SU-DHL-6 (cell line): ENCODE measurements around the gene PARP16.

Source experiments
- H2AFZ ChIP-seq: fragments of 200-600 bp; sonication (generic); 2 replicates; pipeline ENCODE4 v1.6.1; 2014; ENCODE audit warnings: low read depth, mild to moderate bottlenecking, moderate library complexity, mixed read lengths, antibody characterized with exemption, low read length; ENCODE audit not compliant: severe bottlenecking
- H3F3A ChIP-seq: fragments of 200-600 bp; shearing (Covaris generic); 2 replicates; pipeline ENCODE4 v1.6.0; 2016; ENCODE audit warnings: antibody characterized with exemption, mild to moderate bottlenecking; ENCODE audit not compliant: insufficient read depth
- H3K27ac ChIP-seq: fragments of 200-600 bp; sonication (generic); 2 replicates; pipeline ENCODE4 v1.5.1; 2016; ENCODE audit warnings: low read depth, mild to moderate bottlenecking, low read length, moderate library complexity, mixed read lengths
- H3K27me3 ChIP-seq: fragments of 200-600 bp; sonication (generic), shearing (Covaris generic); 2 replicates; pipeline ENCODE4 v1.6.0; 2014; ENCODE audit warnings: mild to moderate bottlenecking, low read length
- H3K36me3 ChIP-seq: fragments of 200-600 bp; sonication (generic); 2 replicates; pipeline ENCODE4 v1.6.1; 2014; ENCODE audit warnings: mild to moderate bottlenecking, low read length, mixed read lengths
- H3K4me2 ChIP-seq: fragments of 300-600, 200-600 bp; shearing (Covaris generic), sonication (generic); 2 replicates; pipeline ENCODE4 v1.6.0; 2014; ENCODE audit warnings: low read length, low read depth, mild to moderate bottlenecking; ENCODE audit not compliant: poor library complexity, severe bottlenecking
- H3K4me3 ChIP-seq: fragments of 200-600 bp; sonication (generic); 2 replicates; pipeline ENCODE4 v1.5.1; 2014; ENCODE audit warnings: antibody characterized with exemption, low read length, mild to moderate bottlenecking, mixed read lengths; ENCODE audit not compliant: insufficient read depth, poor library complexity, severe bottlenecking
- H3K79me2 ChIP-seq: fragments of 200-600 bp; sonication (generic); 2 replicates; pipeline ENCODE4 v1.6.1; 2014; ENCODE audit warnings: mild to moderate bottlenecking, low read length, moderate library complexity; ENCODE audit not compliant: insufficient read depth
- H3K9ac ChIP-seq: fragments of 200-600 bp; sonication (generic); 2 replicates; pipeline ENCODE4 v1.7.0; 2014; ENCODE audit warnings: mild to moderate bottlenecking, low read length
- H3K9me2 ChIP-seq: fragments of 200-600 bp; sonication (generic); replicated peaks from 2 replicates; pipeline ENCODE4 v1.6.1; 2014; ENCODE audit warnings: low read length; ENCODE audit not compliant: insufficient read depth
- H3K9me3 ChIP-seq: fragments of 200-600 bp; sonication (generic); 2 replicates; pipeline ENCODE4 v1.6.1; 2014; ENCODE audit warnings: low read length, mixed read lengths; ENCODE audit not compliant: insufficient read depth
- H4K20me1 ChIP-seq: fragments of 200-600 bp; sonication (generic); 2 replicates; pipeline ENCODE4 v1.6.1; 2014; ENCODE audit warnings: low read depth, mild to moderate bottlenecking, antibody characterized with exemption, low read length, moderate library complexity, mixed read lengths
- CTCF ChIP-seq: fragments of 200-600 bp; sonication (generic); IDR thresholded peaks from one replicate; pipeline ENCODE4 v1.5.1; 2017; ENCODE audit warnings: antibody characterized with exemption, mild to moderate bottlenecking, low read length, moderate library complexity; ENCODE audit not compliant: insufficient read depth, poor library complexity, severe bottlenecking
- EZH2phosphoT487 ChIP-seq: fragments of 200-600 bp; sonication (generic), shearing (Covaris generic); conservative IDR thresholded peaks from 2 replicates; pipeline ENCODE4 v1.6.1; 2018; ENCODE audit warnings: mild to moderate bottlenecking, antibody characterized with exemption, low read length, moderate library complexity, mixed read lengths

The PARP16 gene

DNA sequence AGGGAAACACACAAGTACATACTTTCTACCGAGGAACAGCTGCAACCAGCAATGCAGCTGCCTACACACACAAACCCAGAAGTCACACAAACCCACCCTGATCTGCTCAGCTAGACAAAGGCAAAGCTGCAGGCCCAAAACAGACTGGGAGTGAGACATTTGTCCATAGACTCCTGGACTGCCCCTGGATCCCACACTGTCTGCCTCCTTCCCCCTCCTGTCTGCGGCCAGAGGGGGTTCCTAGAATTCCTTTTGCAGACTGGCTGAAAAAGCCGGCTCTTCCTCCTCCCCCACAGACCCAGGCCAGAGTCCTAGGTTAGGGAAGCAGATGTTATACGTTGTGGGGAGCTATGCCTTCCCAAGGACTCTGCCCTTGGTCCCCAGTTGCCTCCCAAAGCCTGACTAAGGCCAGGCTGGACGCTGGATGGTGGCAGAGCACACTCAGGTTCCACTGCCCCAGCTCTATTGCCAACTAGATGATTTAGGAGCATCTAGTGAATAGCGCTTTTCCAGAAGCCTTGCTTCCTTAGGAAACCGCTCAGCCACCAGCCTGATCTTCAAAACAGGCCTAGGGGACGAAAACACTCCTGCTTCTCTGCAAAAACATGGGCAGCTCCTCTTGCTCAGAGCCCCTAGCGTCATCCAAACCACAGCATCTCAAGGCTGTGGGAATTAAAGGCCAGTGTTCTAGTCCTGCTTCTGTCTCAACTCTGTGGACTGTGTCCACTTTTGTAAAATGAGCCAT is 38.0 kb downstream of the PARP16 start:
- Histone ChIP-seq H3K79me2 (no peaks in the 10 kb centered on the region), H3K9me2 (no peaks in the 10 kb centered on the region), H3K27ac (no peak overlapping the region), H4K20me1 (no peaks in the 10 kb centered on the region), H3K9me3 (no peaks in the 10 kb centered on the region), H2AFZ (no peak overlapping the region), H3K4me3 (no peak overlapping the region), H3K36me3 (no peaks in the 10 kb centered on the region), H3K27me3 (no peaks in the 10 kb centered on the region), H3F3A (no peaks in the 10 kb centered on the region), H3K4me2 (no peak overlapping the region), H3K9ac (no peak overlapping the region)
- TF ChIP-seq EZH2phosphoT487 = no peak

GRCh38 chr15:65246939-65247338 is 39.7 kb downstream of the PARP16 start:
- Histone ChIP-seq H3F3A (no peaks in the 10 kb centered on the region), H3K27me3 (no peaks in the 10 kb centered on the region), H3K4me2 (no peak overlapping the region), H3K9me2 (no peaks in the 10 kb centered on the region), H3K27ac (no peak overlapping the region), H3K79me2 (no peaks in the 10 kb centered on the region), H3K9me3 (no peaks in the 10 kb centered on the region), H2AFZ (no peak overlapping the region), H3K36me3 (no peaks in the 10 kb centered on the region), H4K20me1 (no peaks in the 10 kb centered on the region), H3K9ac (no peak overlapping the region), H3K4me3 (no peak overlapping the region)
- TF ChIP-seq CTCF (no peak), EZH2phosphoT487 (no peak)

- H3F3A ChIP-seq = no peaks in the 10 kb centered on the region
- no peak overlapping the region for H3K4me3 ChIP-seq
- no peak for TF ChIP-seq CTCF
- TF ChIP-seq EZH2phosphoT487 = no peak
- H3K27me3 ChIP-seq = no peaks in the 10 kb centered on the region
- H3K9me2 ChIP-seq = no peaks in the 10 kb centered on the region
- no peaks in the 10 kb centered on the region for H3K9me3 ChIP-seq
- no peak overlapping the region for H3K27ac ChIP-seq
- H3K4me2 ChIP-seq = no peak overlapping the region
- no peaks in the 10 kb centered on the region for H4K20me1 ChIP-seq
- H3K79me2 ChIP-seq = no peaks in the 10 kb centered on the region
- no peak overlapping the region for H2AFZ ChIP-seq
- H3K36me3 ChIP-seq = no peaks in the 10 kb centered on the region
- H3K9ac ChIP-seq = no peak overlapping the region
Measured at GRCh38 chr15:65246026-65246714, 40.5 kb downstream of the PARP16 start.
